Suppressor macrophage (primary cell): ENCODE results near the gene NMNAT1.
"Not testable (repeated sequence)": the region's sequence is repeated elsewhere in the genome, so short reads cannot be mapped to it uniquely, and the experiment has no call there.

Experiments used
- DNase-seq, 4 experiments: peaks; one replicate each; pipeline ENCODE4 v3.0.0-alpha.2; 2020 to 2022

The NMNAT1 gene

DNA sequence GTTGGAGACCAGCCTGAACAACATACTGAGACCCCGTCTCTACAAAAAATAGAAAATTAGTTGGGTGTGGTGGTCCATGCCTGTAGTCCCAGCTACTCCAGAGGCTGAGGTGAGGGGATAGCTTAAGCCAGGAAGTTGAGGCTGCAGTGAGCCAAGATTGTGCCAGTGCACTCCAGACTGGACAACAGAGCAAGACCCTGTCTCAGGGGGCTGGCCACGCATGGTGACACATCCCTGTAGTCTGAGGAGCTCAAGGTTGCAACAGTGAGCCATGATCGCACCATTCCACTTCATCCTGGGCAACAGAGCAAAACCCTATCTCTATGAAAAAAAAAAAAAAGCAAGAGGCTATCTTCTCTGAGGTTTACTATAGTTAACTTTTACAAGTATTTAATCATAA lies 76.8 kb downstream of the NMNAT1 start:
- DNase-seq = no peak

DNA sequence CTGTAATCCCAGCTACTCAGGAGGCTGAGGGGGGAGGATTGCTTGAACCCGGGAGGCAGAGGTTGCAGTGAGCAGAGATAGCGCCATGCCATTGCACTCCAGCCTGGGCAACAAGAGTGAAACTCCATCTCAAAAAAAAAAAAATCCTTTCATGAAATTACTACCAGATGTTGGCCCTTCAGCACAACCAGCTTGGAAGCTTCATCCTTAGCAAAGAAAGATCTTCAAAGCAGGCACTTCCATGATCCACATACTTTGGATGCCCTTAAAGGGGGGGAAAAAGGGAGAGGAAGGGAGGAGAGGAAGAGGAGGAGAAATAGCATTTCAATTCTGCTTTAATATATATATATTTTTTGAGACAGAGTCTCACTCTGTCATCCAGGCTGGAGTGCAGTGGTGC lies 77.4 kb downstream of the NMNAT1 start:
- DNase-seq = not testable (repeated sequence)

DNA sequence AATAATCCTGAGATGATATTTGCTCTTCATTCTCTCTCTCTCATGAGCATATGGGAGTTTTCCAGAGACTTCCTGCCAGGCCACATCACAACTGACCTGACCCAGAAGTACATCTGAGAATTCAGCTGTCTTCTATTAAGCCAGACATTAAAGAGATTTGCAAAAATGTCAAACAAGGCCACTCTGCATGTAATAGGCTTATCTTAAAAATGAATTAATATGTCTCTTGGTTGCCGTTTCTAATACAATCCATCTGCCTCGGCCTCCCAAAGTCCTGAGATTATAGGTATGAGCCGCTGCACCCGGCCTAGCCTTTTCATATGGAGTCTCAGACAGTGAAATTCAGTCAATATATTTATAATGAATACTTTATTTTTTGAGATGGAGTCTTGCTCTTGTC lies 78.7 kb downstream of the NMNAT1 start:
- DNase-seq = not testable (repeated sequence)

DNA sequence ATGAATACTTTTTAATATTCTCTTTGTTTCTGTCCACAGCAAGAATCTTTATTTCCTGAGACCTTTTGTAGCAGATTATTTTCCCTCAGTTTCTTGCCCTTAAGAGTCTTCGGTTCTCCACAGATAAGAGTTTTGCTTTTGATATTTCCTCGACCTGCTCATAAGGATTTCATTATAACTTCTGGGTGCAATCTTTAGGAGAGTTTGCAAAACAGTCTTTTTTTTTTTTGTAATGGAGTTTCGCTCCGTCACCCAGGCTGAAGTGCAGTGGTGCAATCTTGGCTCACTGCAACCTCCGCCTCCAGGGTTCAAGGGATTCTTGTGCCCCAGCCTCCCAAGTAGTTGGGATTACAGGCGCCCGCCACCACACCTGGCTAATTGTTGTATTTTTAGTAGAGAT lies 79.4 kb downstream of the NMNAT1 start:
- peak; percentile 9 to 50 (median 47) for DNase-seq

DNA sequence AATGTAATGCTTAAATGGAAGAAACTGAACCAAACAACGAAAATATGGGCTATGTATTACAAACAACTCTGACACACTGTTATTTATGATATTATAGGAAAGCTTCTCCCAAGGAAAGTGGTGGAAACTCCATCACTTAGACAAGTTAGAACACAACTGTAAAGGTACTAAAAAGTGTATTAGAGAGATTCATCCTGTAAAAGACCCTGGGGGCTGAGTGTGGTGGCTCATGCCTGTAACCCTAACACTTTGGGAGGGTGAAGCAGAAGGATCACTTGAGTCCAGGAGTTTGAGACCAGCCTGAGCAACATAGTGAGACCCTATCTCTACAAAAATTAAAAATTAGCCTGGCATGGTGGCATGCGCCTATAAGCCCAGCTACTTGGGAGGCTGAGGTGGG lies 82.1 kb downstream of the NMNAT1 start:
- no peak for DNase-seq

DNA sequence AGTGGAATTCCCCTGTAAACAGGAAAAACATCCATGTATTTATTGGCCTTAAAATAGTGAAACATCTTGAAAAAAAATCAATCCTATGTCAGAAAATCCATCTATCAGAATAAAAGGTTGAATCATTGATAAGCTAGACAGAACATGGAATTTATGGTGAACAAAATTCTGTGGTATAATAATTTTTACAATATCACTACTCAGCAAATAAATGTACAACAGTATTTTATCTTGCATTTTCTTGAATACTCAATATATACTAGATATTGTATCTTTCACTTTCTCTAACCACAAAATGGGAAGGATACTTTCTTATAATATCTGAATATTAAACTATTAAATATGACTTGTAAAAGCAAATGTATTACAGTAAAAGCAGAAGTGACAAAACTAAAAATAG lies 83.8 kb downstream of the NMNAT1 start:
- DNase-seq = peak in 1 of 4 experiments; percentile 19

DNA sequence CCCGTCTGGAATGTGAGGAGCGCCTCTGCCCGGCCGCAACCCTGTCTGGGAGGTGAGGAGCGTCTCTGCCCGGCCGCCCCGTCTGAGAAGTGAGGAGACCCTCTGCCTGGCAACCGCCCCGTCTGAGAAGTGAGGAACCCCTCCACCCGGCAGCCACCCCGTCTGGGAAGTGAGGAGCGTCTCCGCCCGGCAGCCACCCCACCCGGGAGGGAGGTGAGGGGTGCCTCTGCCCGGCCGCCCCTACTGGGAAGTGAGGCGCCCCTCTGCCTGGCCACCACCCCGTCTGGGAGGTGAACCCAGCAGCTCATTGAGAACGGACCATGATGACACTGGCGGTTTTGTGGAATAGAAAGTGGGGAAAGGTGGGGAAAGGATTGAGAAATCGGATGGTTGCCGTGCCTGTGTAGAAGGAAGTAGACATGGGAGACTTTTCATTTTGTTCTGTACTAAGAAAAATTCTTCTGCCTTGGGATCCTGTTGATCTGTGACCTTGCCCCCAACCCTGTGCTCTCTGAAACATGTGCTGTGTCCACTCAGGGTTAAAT lies 85.8 kb downstream of the NMNAT1 start:
- peak; percentile 34 to 48 (median 45) for DNase-seq

DNA sequence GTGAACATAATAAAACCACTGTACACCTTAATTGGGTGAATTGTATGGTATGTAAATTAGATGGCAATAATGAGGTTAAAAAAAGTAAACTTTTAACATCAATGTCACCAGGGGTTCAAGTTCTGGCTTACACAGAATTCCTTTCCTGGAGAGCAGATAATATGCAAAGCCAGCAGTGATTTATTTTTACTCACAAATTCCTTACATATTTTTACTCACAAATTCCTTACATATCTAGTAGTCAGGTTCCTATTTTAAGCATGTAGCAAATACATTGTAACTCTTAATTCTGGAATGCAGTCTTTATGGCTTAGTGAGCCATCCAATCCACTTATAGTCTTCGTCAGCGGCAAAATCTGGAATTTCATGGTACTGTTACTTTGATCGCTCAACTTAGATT lies 88.2 kb downstream of the NMNAT1 start:
- DNase-seq = no peak

DNA sequence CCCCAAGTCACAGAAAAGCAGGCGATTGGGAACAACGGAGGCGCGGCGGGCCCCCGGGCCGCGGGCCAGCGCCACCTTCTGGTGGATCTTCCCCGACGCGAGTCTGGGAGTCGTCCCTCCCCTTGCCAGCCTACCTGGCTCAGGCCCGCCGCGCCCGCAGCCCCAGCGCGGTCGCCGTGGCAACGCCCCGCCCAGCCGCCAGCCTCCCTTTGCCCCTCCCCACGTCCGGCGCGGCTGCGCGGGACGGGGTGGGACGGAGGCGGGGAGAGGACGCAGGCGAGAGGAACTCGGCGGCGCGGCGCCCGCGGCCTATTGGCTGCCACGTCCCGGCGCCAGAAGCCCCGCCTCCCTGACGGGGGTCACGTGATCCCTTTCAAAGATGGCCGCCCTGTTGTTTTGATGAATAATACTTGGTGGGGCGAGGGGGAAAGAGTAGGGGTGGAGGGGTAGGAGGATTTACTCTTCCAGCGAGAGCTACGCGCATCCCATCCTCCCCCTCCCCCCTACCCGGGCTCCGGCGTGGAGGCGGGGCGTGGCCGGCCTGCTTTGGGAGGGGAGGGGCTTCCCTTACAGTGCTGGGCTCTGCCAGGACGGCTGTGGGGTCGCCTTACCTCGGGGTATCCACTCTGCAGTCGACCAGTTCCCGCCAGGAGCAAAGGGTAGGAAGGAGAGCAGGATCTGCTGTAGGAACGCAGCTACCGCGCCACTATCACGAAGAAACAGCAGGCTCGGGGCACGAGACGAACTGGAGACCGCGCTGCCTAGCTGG lies 89.5 kb downstream of the NMNAT1 start, which contains the start of gene UBE4B:
Gene UBE4B (plus strand): TSS at position 369 of the 769 bp plus-strand sequence. CDS start 713 bp downstream, outside the sequence.
- DNase-seq = peak; percentile 99 to 100 (median 100)

DNA sequence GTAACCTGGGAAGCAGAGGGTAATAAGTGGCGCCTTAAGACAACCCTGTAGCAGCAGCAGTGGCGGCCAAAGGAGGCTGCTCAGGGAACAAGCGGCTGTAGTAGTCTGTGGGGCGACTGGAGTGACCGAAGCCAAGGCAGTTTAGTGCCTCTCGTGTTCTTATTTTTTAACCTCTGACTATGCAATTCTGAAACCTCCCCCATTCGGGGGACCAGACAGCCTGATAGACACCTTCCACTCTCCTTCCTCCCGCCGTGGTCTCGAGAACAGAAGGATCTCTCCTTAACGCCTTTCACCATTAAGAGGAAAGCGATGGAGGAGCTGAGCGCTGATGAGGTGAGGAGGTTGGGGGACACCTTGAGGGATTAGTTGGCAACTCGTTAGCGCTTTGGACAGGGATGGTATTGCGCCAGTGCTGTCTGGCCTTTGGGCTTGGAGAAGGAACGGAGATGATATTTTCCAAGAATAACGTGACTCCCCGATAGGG lies 90.1 kb downstream of the NMNAT1 start:
- DNase-seq = peak; percentile 24 to 54 (median 46)
